HepG2 (cell line): ENCODE data around the gene PLPP3. TPM values are rescaled to one million over a fixed set of nuclear protein-coding genes. Genes with fewer than 3 reads are reported as not detected.
A peak's percentile ranks its signal among the peaks of the same experiment; 100 is the strongest.

Experiments
- ARNT2 ChIP-seq: sonication (generic); formaldehyde crosslinking; IDR thresholded peaks from 2 replicates; pipeline ENCODE4 v1.8.0; 2022; ENCODE audit warnings: mild to moderate bottlenecking, low read depth, missing genetic modification reagents, moderate library complexity
- E2F1 ChIP-seq: sonication (generic); formaldehyde crosslinking; IDR thresholded peaks from 2 replicates; pipeline ENCODE4 v1.5.0; 2020; ENCODE audit warnings: missing genetic modification reagents
- FIP1L1 ChIP-seq: fragments of 200-400 bp; formaldehyde crosslinking; IDR thresholded peaks from 2 replicates; pipeline ENCODE4 v1.6.1; 2018; ENCODE audit warnings: low read depth, mild to moderate bottlenecking, low read length, moderate library complexity, borderline replicate concordance; ENCODE audit not compliant: insufficient read depth
- FOXM1 ChIP-seq: sonication (generic); formaldehyde crosslinking; IDR thresholded peaks from 2 replicates; pipeline ENCODE4 v1.5.0; 2020; ENCODE audit warnings: missing genetic modification reagents
- HDAC1 ChIP-seq: sonication (generic); formaldehyde crosslinking; IDR thresholded peaks from 2 replicates; pipeline ENCODE4 v1.5.1; 2020; ENCODE audit warnings: mild to moderate bottlenecking, missing genetic modification reagents
- LCORL ChIP-seq, 2 experiments: fragments of 450-650 bp in 1 of 2; sonication (generic) in 1 of 2; formaldehyde crosslinking in 1 of 2; IDR thresholded peaks; 2 replicates each; pipeline versions ENCODE4 v1.5.0 to v1.6.1; 2017 to 2020; ENCODE audit warnings: antibody characterized with exemption in 1 of 2, missing genetic modification reagents in 1 of 2
- MTERF4 ChIP-seq: sonication (generic); formaldehyde crosslinking; IDR thresholded peaks from 2 replicates; pipeline ENCODE4 v1.8.0; 2023; ENCODE audit warnings: mild to moderate bottlenecking, missing genetic modification reagents
- PLSCR1 ChIP-seq: sonication (generic); formaldehyde crosslinking; IDR thresholded peaks from 2 replicates; pipeline ENCODE4 v1.5.0; 2020; ENCODE audit warnings: missing genetic modification reagents, mild to moderate bottlenecking, borderline replicate concordance
- RBFOX2 ChIP-seq: fragments of 200-400 bp; formaldehyde crosslinking; IDR thresholded peaks from 2 replicates; pipeline ENCODE4 v1.6.1; 2017; ENCODE audit warnings: low read depth, mild to moderate bottlenecking, low read length
- ZBTB3 ChIP-seq: sonication (generic); formaldehyde crosslinking; IDR thresholded peaks from 2 replicates; pipeline ENCODE4 v1.4.0; 2020; ENCODE audit warnings: low read depth, mild to moderate bottlenecking, moderate library complexity, missing genetic modification reagents, borderline replicate concordance
- ZFP36L2 ChIP-seq: sonication (generic); formaldehyde crosslinking; IDR thresholded peaks from 2 replicates; pipeline ENCODE4 v1.4.0; 2020; ENCODE audit warnings: missing genetic modification reagents
- ZNF136 ChIP-seq: sonication (generic); formaldehyde crosslinking; IDR thresholded peaks from 2 replicates; pipeline ENCODE4 v1.8.1; 2022; ENCODE audit warnings: low read depth, mild to moderate bottlenecking, moderate library complexity, missing genetic modification reagents
- ZNF234 ChIP-seq: sonication (generic); formaldehyde crosslinking; conservative IDR thresholded peaks from 2 replicates; pipeline ENCODE4 v1.5.1; 2020; ENCODE audit warnings: mild to moderate bottlenecking, missing genetic modification reagents
- ZNF280B ChIP-seq: sonication (generic); formaldehyde crosslinking; IDR thresholded peaks from 2 replicates; pipeline ENCODE4 v1.5.0; 2020; ENCODE audit warnings: missing genetic modification reagents, mild to moderate bottlenecking, borderline replicate concordance
- ZNF503 ChIP-seq: sonication (generic); formaldehyde crosslinking; IDR thresholded peaks from 2 replicates; pipeline ENCODE4 v1.4.0; 2020; ENCODE audit warnings: missing genetic modification reagents
- ZNF605 ChIP-seq: sonication (generic); formaldehyde crosslinking; IDR thresholded peaks from 2 replicates; pipeline ENCODE4 v1.8.0; 2022; ENCODE audit warnings: mild to moderate bottlenecking, missing genetic modification reagents
- ZNF879 ChIP-seq: sonication (generic); formaldehyde crosslinking; IDR thresholded peaks from 2 replicates; pipeline ENCODE4 v1.8.1; 2023; ENCODE audit warnings: missing genetic modification reagents
- polyA plus RNA-seq, 8 experiments: library from polyadenylated mRNA; depleted of rRNA in 3 of 8; stranded (reverse) in 7 of 8; unstranded in 1 of 8; fragments of >200 nt; fragmentation: Illumina TruSeq in 4 of 8; extraction: Trizol in 4 of 8; gene quantifications; 2 replicates each; pipeline versions ENCODE4 v1.2.1 to v1.2.3, GENCODE V29; 2011 to 2016; ENCODE audit warnings: low read depth in 4 of 8, missing spikeins in 1 of 8, mixed read lengths in 1 of 8; ENCODE audit not compliant: insufficient read depth in 1 of 8
- total RNA-seq, 5 experiments: library from RNA; depleted of rRNA; stranded (reverse); fragments of >200 nt; fragmentation: Illumina TruSeq; extraction: Trizol; gene quantifications; 2 replicates each; pipeline ENCODE4 v1.2.3, GENCODE V29; 2016; ENCODE audit warnings: low read depth in 1 of 5

PLPP3 gene
- total and polyA plus RNA-seq, 2 of the 13 experiments (the other 11 are each of a cell fraction or from before 2014, with no cell fraction given): 49.7 to 65.8 TPM

GRCh38 chr1:56461158-56462127 lies 117.9 kb downstream of the PLPP3 start (continued):
- TF ChIP-seq RBFOX2: peak; percentile 48; the same call in 1 of the 2 replicates
- TF ChIP-seq ZNF280B (CRISPR knock-in tag): no peak
- TF ChIP-seq HDAC1 (CRISPR knock-in tag): peak; percentile 80; the same call in 1 of the 2 replicates
- TF ChIP-seq ZBTB3: no peak
- TF ChIP-seq ZFP36L2 (CRISPR knock-in tag): no peak
- 0 out of 2 replicates have a peak, but pooled peaks have one; percentile 63 for TF ChIP-seq ZNF136 (CRISPR knock-in tag)
- TF ChIP-seq ZNF879 (CRISPR knock-in tag): no peak
- no peak for TF ChIP-seq ZNF234 (CRISPR knock-in tag)
- no peak for TF ChIP-seq E2F1 (CRISPR knock-in tag)
- no peak for TF ChIP-seq LCORL (IDR thresholded peaks at IDR 0.05)
- peak; percentile 95 for TF ChIP-seq LCORL (CRISPR knock-in tag; IDR thresholded peaks at IDR 0.05)
- TF ChIP-seq MTERF4 (CRISPR knock-in tag): peak; percentile 81; the same call in 1 of the 2 replicates
- peak; percentile 66; the same call in 1 of the 2 replicates for TF ChIP-seq ZNF503 (CRISPR knock-in tag)
- peak; percentile 58 for TF ChIP-seq ARNT2 (CRISPR knock-in tag)
- TF ChIP-seq FIP1L1: no peak
- TF ChIP-seq FOXM1 (CRISPR knock-in tag): no peak
- no peak for TF ChIP-seq PLSCR1 (CRISPR knock-in tag)
- no peak for TF ChIP-seq ZNF605 (CRISPR knock-in tag)
